Measurements from ENCODE around the gene LRBA.

DNA sequence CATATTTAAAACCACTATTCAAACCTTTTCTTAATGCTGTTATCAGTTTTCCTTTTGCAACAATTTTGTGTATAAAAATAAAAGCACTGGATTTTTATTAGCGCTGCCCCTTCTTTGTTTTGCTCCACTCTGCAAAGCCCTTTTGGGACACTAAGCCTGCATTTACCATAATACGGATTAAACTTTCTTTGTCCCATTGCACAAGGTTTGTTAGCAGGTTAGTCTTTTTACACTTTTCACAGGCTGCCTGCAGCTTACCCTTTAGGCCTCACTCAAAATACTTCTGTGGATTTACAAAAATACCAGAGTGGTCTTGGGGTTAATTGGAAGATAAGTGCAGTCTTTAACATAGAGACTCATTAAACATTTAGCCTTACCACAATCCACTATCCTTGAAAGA, 468.8 kb downstream of the LRBA start:
- TF ChIP-seq POLR2A (IDR thresholded peaks at IDR 0.05) (no peak), EP300 (IDR thresholded peaks at IDR 0.05) (no peak)
- TF ChIP-seq, protein P1, sequence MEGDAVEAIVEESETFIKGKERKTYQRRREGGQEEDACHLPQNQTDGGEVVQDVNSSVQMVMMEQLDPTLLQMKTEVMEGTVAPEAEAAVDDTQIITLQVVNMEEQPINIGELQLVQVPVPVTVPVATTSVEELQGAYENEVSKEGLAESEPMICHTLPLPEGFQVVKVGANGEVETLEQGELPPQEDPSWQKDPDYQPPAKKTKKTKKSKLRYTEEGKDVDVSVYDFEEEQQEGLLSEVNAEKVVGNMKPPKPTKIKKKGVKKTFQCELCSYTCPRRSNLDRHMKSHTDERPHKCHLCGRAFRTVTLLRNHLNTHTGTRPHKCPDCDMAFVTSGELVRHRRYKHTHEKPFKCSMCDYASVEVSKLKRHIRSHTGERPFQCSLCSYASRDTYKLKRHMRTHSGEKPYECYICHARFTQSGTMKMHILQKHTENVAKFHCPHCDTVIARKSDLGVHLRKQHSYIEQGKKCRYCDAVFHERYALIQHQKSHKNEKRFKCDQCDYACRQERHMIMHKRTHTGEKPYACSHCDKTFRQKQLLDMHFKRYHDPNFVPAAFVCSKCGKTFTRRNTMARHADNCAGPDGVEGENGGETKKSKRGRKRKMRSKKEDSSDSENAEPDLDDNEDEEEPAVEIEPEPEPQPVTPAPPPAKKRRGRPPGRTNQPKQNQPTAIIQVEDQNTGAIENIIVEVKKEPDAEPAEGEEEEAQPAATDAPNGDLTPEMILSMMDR (IDR thresholded peaks at IDR 0.05), result no peak

Data from ovary (tissue), 3 donors.